ENCODE results near the gene ASNSD1. TPM values are rescaled to one million over a fixed set of nuclear protein-coding genes. Genes with fewer than 3 reads are reported as not detected.

ASNSD1 gene
- total RNA-seq, 1 experiment from 2014 or later: 33.7 TPM

DNA sequence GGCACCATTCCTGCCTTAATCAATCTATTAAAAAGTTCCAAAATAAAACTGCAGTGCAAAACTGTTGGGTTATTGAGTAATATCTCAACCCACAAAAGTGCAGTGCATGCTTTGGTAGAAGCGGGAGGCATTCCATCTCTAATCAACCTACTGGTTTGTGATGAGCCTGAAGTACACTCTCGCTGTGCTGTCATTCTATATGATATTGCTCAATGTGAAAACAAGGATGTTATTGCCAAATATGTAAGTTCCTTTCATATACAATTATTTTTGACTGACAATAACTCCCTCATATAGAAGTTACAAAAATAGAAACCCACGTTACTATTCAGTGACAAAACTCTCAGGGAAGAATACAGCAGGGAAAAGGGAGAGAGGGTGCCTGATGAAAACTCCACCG, 58.3 kb downstream of the ASNSD1 start:
- Histone ChIP-seq H3K4me2 (ENCODE audit: low read length) (no peak overlapping the region), H3K79me2 (ENCODE audit: low read length) (no peaks in the 10 kb centered on the region), H3K27me3 (ENCODE audit: low read length) (no peaks in the 10 kb centered on the region), H3K4me1 (ENCODE audit: insufficient read depth, low read length) (no peaks in the 10 kb centered on the region), H3K4me3 (ENCODE audit: low read length) (no peak overlapping the region), H4K20me1 (ENCODE audit: low read length) (no peaks in the 10 kb centered on the region), H3K9me2 (replicated peaks; ENCODE audit: low read length) (no peaks in the 10 kb centered on the region), H3K9me3 (ENCODE audit: low read length) (no peaks in the 10 kb centered on the region), H3K27ac (ENCODE audit: low read length) (no peak overlapping the region), H3K9ac (ENCODE audit: low read length) (no peak overlapping the region), H3F3A (ENCODE audit: low read length, unreplicated experiment) (no peaks in the 10 kb centered on the region), H2AFZ (ENCODE audit: low read length) (no peak overlapping the region), H3K36me3 (ENCODE audit: low read depth, low read length) (no peaks in the 10 kb centered on the region)
- CTCF ChIA-PET: no interaction called here
- ATAC-seq: no peak
- BruUV-seq (replicated peaks): no TSS peak
- intact Hi-C loops (cut with micrococcal nuclease): no loop called here
- no peak for TF ChIP-seq EZH2 (IDR thresholded peaks at IDR 0.05; ENCODE audit: low read length, unreplicated experiment)
- no peak for TF ChIP-seq CTCF (conservative IDR thresholded peaks at IDR 0.05; ENCODE audit: low read depth, low read length)
- POLR2A ChIA-PET (ENCODE audit: unreplicated experiment): no interaction called here
- DNase-seq: no peak

Other genes with a start within 250 kb of the ASNSD1 start
- gene WDR75, start 220.0 kb upstream of the ASNSD1 start, total RNA-seq (2014; rRNA removed): 48.0 and 62.5 TPM in 2 replicates
- 1.7 and 13.4 TPM in 2 replicates for gene SLC40A1, start 80.7 kb upstream of the ASNSD1 start, total RNA-seq (2014; rRNA removed)
- 3.5 and 6.6 TPM in 2 replicates for gene ANKAR, start 13.2 kb downstream of the ASNSD1 start, total RNA-seq (2014; rRNA removed)
- gene OSGEPL1, start 101.3 kb downstream of the ASNSD1 start, total RNA-seq (2014; rRNA removed): 8.1 and 12.6 TPM in 2 replicates
- gene ORMDL1, start 122.9 kb downstream of the ASNSD1 start, total RNA-seq (2014; rRNA removed): 44.6 and 64.5 TPM in 2 replicates
- 13.8 and 15.1 TPM in 2 replicates for gene PMS1, start 123.0 kb downstream of the ASNSD1 start, total RNA-seq (2014; rRNA removed)